ENCODE results near the gene HTT. TPM values are rescaled to one million over a fixed set of nuclear protein-coding genes. Genes with fewer than 3 reads are reported as not detected.

Gene HTT
- polyA plus RNA-seq, 1 donor (not counting 4 experiments of a cell fraction or from before 2014, with no cell fraction given), result 16.2 TPM

- Histone ChIP-seq H3K9me1 (ENCODE audit: control insufficient read depth, extremely low read depth, insufficient read depth, low read length) (peaks cover 4% of the 10 kb centered on the region), H3K27me3 (ENCODE audit: control insufficient read depth, extremely low read depth, insufficient read depth, low read length) (no peaks in the 10 kb centered on the region), H3K36me3 (ENCODE audit: control insufficient read depth in 2 of 2, extremely low read depth in 1 of 2, insufficient read depth in 2 of 2, low read length in 2 of 2) (peaks cover 17 to 35% of the 10 kb centered on the region in 2 experiments), H3K79me2 (ENCODE audit: control insufficient read depth, insufficient read depth, low read length) (no peaks in the 10 kb centered on the region), H3K9me3 (ENCODE audit: control insufficient read depth, low read depth, low read length) (no peaks in the 10 kb centered on the region), H4K20me1 (ENCODE audit: control insufficient read depth, extremely low read depth, insufficient read depth, low read length) (no peaks in the 10 kb centered on the region), H3K9ac (ENCODE audit: control insufficient read depth, extremely low read depth, insufficient read depth, low read length) (no peak overlapping the region), H3K27ac (ENCODE audit: control insufficient read depth, insufficient read depth, low read length) (no peak overlapping the region), H3K4me2 (ENCODE audit: control insufficient read depth, extremely low read depth, insufficient read depth, low read depth, low read length) (no peak overlapping the region), H3K4me1 (ENCODE audit: control insufficient read depth, extremely low read depth, insufficient read depth, low read length) (peaks cover 8% of the 10 kb centered on the region), H3K4me3 (ENCODE audit: control insufficient read depth in 2 of 3, extremely low read depth in 1 of 3, insufficient read depth in 2 of 3, low read depth in 1 of 3, low read length in 3 of 3) (no peak overlapping the region), H2AFZ (ENCODE audit: control insufficient read depth, low read length) (no peak overlapping the region)
- DNase-seq (ENCODE audit: low read depth, low spot score), result no peak
- FAIRE-seq, result no peak
- dilution Hi-C loops (cut with MboI; ENCODE audit: extremely low pct_ligation_motif_present, low sequenced_read_pairs), result no loop called here
- TF ChIP-seq CTCF (optimal IDR thresholded peaks at IDR 0.05 in 1 of 3, IDR thresholded peaks at IDR 0.05 in 1 of 3, conservative IDR thresholded peaks at IDR 0.05 in 1 of 3; ENCODE audit: extremely low read depth in 1 of 3, insufficient read depth in 2 of 3, low read length in 3 of 3), result no peak
- TF ChIP-seq EZH2 (IDR thresholded peaks at IDR 0.05; ENCODE audit: low read length), result no peak
Observed at GRCh38 chr4:3190549-3190948, 116.1 kb downstream of the HTT start.

- no peak for FAIRE-seq
- Histone ChIP-seq H3K9me1 (ENCODE audit: control insufficient read depth, extremely low read depth, insufficient read depth, low read length) (peaks cover 4% of the 10 kb centered on the region), H3K9ac (ENCODE audit: control insufficient read depth, extremely low read depth, insufficient read depth, low read length) (no peak overlapping the region), H3K4me2 (ENCODE audit: control insufficient read depth, extremely low read depth, insufficient read depth, low read depth, low read length) (no peak overlapping the region), H3K27ac (ENCODE audit: control insufficient read depth, insufficient read depth, low read length) (no peak overlapping the region), H3K36me3 (ENCODE audit: control insufficient read depth in 2 of 2, extremely low read depth in 1 of 2, insufficient read depth in 2 of 2, low read length in 2 of 2) (peaks cover 26 to 42% of the 10 kb centered on the region in 2 experiments), H3K27me3 (ENCODE audit: control insufficient read depth, extremely low read depth, insufficient read depth, low read length) (no peaks in the 10 kb centered on the region), H3K4me1 (ENCODE audit: control insufficient read depth, extremely low read depth, insufficient read depth, low read length) (peaks cover 8% of the 10 kb centered on the region), H3K79me2 (ENCODE audit: control insufficient read depth, insufficient read depth, low read length) (no peaks in the 10 kb centered on the region), H4K20me1 (ENCODE audit: control insufficient read depth, extremely low read depth, insufficient read depth, low read length) (no peaks in the 10 kb centered on the region), H3K4me3 (ENCODE audit: control insufficient read depth in 2 of 3, extremely low read depth in 1 of 3, insufficient read depth in 2 of 3, low read depth in 1 of 3, low read length in 3 of 3) (no peak overlapping the region), H2AFZ (ENCODE audit: control insufficient read depth, low read length) (no peak overlapping the region), H3K9me3 (ENCODE audit: control insufficient read depth, low read depth, low read length) (no peaks in the 10 kb centered on the region)
- dilution Hi-C loops (cut with MboI; ENCODE audit: extremely low pct_ligation_motif_present, low sequenced_read_pairs), result no loop called here
- TF ChIP-seq CTCF (optimal IDR thresholded peaks at IDR 0.05 in 1 of 3, IDR thresholded peaks at IDR 0.05 in 1 of 3, conservative IDR thresholded peaks at IDR 0.05 in 1 of 3; ENCODE audit: extremely low read depth in 1 of 3, insufficient read depth in 2 of 3, low read length in 3 of 3) (no peak), EZH2 (IDR thresholded peaks at IDR 0.05; ENCODE audit: low read length) (no peak)
- no peak for DNase-seq (ENCODE audit: low read depth, low spot score)
Observed at GRCh38 chr4:3192188-3192587, 117.7 kb downstream of the HTT start.
